Activated CD4-positive, alpha-beta T cell treated with anti-CD3 and anti-CD28 coated beads, Interleukin-2, Interleukin-4, amounts not matched to agents 100 ng/mL and 50 ng/mL, durations not matched to agents 16 hours and 8 hours (primary cell): Measurements from ENCODE around the gene EIF2S2.
"Not testable (repeated sequence)": the region's sequence is repeated elsewhere in the genome, so short reads cannot be mapped to it uniquely, and the experiment has no call there.

Source experiments
- DNase-seq: peaks from one replicate; pipeline ENCODE4 v3.0.0-alpha.2; 2020; ENCODE audit warnings: low spot score

EIF2S2 gene

GRCh38 chr20:34111702-34112599 is at the start of gene EIF2S2:
TSS of gene EIF2S2 (minus strand) at chr20:34112243. CDS start at chr20:34112110, 133 bp downstream.
- DNase-seq: peak; percentile 97

GRCh38 chr20:34157697-34158096 is 45.7 kb upstream of the EIF2S2 start:
- DNase-seq: not testable (repeated sequence)

- no peak for DNase-seq
Observed at GRCh38 chr20:34155836-34156235, 43.8 kb upstream of the EIF2S2 start.

- not testable (repeated sequence) for DNase-seq
Observed at GRCh38 chr20:34153169-34153568, 41.1 kb upstream of the EIF2S2 start.

- DNase-seq: not testable (repeated sequence)
Observed at GRCh38 chr20:34152073-34152472, 40.0 kb upstream of the EIF2S2 start.

GRCh38 chr20:34150306-34151000 is 38.4 kb upstream of the EIF2S2 start:
- no peak for DNase-seq

GRCh38 chr20:34145280-34145819 is 33.3 kb upstream of the EIF2S2 start:
- no peak for DNase-seq

GRCh38 chr20:34143951-34144350 is 31.9 kb upstream of the EIF2S2 start:
- no peak for DNase-seq

GRCh38 chr20:34142121-34142520 is 30.1 kb upstream of the EIF2S2 start:
- no peak for DNase-seq

- no peak for DNase-seq
Observed at GRCh38 chr20:34141293-34141692, 29.2 kb upstream of the EIF2S2 start.

- not testable (repeated sequence) for DNase-seq
Observed at GRCh38 chr20:34135525-34136275, 23.7 kb upstream of the EIF2S2 start.

- not testable (repeated sequence) for DNase-seq
Observed at GRCh38 chr20:34133365-34133860, 21.4 kb upstream of the EIF2S2 start.

GRCh38 chr20:34132943-34133342 is 20.9 kb upstream of the EIF2S2 start:
- DNase-seq: not testable (repeated sequence)

GRCh38 chr20:34132491-34132890 is 20.4 kb upstream of the EIF2S2 start:
- DNase-seq: not testable (repeated sequence)

- no peak for DNase-seq
Observed at GRCh38 chr20:34131491-34131890, 19.4 kb upstream of the EIF2S2 start.

GRCh38 chr20:34129518-34130162 is 17.6 kb upstream of the EIF2S2 start:
- DNase-seq: peak; percentile 75

- DNase-seq: no peak
Observed at GRCh38 chr20:34127792-34128191, 15.7 kb upstream of the EIF2S2 start.

GRCh38 chr20:34124469-34125249 is 12.6 kb upstream of the EIF2S2 start:
- DNase-seq: no peak

- DNase-seq: no peak
Observed at GRCh38 chr20:34123309-34123708, 11.3 kb upstream of the EIF2S2 start.

- DNase-seq: no peak
Observed at GRCh38 chr20:34122274-34122980, 10.4 kb upstream of the EIF2S2 start.
